HG03378 (cell line): ENCODE measurements around the gene HIVEP3.
"Not testable (repeated sequence)": the region's sequence is repeated elsewhere in the genome, so short reads cannot be mapped to it uniquely, and the experiment has no call there.

ENCODE experiments used
- ATAC-seq: cut with Tn5 transposase; IDR thresholded peaks from one replicate; pipeline ENCODE4 v1.9.1; 2021; ENCODE audit warnings: mild to moderate bottlenecking, moderate library complexity; ENCODE audit not compliant: unreplicated experiment

The HIVEP3 gene

DNA sequence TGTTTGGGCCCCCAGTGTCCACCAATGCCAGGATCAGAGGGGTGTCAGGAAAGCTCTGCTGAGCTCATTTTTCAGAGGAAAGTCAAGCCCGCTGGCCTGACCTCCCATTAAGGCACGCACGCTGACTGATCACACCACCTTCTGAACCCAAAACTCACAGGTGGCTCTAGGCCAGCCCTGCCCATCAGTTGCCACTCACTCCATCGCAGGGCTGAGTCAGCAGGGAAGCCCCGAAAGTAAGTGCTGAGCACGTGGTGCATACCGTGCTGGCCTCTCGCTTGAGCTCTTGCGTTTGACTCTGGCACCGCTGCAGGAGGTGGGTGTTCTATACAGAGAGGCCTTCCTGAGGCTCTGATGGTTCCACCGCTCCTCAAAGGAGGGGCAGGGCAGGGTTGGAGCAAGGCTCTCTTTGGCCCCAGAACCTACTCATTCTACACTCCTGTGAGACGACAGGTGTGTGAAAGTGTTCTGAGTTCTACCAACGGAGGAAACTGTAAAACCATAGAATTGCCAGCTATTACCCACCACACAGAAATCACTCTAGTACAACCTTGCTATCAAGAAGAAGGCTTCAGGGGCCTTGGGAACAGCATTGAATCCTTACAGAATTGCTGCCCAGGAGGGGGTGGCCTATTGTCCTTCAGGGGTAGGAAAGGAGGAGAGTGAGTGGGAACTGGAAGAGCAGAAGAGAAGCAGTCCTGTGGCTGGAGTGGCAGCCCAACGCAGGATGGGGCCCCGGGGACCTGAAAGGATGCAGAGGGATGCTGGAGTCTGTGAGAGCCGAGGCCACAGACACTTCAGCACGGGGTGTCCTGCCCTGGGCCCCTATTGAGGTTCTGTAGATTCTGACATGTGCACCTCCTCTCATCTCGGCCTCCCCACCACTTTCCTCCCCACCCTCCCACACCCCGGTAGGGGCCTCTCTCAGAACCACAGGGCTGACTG, 219.5 kb downstream of the HIVEP3 start:
- ATAC-seq = peak; percentile 86

DNA sequence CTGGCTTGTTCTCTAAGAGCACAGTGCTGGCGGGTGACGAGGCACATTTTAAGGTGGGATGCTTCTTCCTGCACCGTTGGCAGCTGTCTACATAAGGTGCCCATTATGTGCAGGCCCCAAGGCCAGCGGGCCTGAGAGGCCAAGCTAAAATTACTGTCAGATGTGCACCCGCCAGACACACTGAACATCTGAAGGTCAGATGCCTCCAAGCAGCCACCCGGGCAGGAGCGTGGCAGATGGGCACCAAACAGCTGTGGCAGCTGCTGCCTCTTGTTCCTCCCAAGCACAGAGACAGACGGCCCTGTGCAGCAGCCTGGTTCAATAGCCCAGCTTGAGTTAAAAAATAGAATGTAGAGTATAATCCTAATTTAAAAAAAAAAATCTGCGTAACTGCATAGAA, 222.3 kb downstream of the HIVEP3 start:
- no peak for ATAC-seq

GRCh38 chr1:41695118-41695745, 223.5 kb downstream of the HIVEP3 start:
- ATAC-seq = no peak

DNA sequence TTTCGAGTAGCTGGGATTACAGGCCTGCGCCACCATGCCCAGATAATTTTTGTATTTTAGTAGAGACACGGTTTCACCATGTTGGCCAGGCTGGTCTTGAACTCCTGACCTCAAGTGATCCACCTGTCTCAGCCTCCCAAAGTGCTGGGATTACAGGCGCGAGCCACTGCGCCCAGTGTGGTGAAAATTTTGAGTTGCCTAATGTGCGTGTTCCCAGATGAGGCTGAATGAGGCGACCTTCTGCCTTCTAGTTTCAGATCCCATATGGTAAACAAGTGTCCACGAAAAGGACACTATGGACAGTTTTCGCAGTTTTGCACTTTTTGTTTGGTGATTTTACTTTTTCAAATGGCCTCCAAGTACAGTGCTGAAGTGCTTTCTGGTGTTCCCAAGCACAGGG, 226.8 kb downstream of the HIVEP3 start:
- ATAC-seq = not testable (repeated sequence)

GRCh38 chr1:41691424-41691823, 227.3 kb downstream of the HIVEP3 start:
- no peak for ATAC-seq

DNA sequence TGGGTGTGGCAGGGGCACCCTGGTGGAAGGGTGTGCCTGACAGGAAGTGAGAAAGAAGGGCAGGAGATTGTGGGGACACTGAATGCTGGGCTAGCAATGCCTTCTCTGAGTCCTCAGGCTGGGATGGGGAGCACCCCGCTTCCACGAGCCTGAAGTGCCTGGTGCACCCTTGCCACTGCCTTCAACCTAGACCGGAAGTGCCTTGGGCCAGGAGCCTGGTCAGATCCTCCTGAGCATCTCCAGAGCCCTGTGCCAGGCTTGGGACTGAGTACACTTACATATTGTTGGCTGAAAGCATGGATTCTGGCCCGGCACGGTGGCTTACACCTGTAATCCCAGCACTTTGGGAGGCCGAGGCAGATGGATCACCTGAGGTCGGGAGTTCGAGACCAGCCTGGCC, 228.4 kb downstream of the HIVEP3 start:
- no peak for ATAC-seq

GRCh38 chr1:41689558-41689981, 229.2 kb downstream of the HIVEP3 start:
- ATAC-seq = no peak

DNA sequence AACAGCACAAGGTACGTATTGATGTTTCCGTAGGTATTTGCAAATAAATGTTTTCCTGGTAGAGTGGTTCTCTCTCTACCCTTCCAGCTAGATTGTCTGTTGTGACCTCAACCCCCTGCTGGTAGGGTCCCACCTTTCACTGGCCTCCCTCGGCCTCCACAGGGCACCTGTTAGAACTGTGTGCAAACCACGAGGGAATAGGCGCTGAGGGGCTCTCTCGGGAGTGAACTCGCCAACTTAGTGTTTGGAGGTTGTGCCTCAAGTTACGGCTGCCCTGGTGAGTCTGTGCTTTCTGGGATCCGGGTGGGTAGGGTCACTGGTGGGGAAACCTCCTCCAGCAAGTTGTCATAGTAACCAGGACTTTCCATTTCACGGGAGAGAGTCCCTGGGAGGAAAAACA, 229.6 kb downstream of the HIVEP3 start:
- ATAC-seq = no peak

GRCh38 chr1:41687007-41687406, 231.7 kb downstream of the HIVEP3 start:
- no peak for ATAC-seq

DNA sequence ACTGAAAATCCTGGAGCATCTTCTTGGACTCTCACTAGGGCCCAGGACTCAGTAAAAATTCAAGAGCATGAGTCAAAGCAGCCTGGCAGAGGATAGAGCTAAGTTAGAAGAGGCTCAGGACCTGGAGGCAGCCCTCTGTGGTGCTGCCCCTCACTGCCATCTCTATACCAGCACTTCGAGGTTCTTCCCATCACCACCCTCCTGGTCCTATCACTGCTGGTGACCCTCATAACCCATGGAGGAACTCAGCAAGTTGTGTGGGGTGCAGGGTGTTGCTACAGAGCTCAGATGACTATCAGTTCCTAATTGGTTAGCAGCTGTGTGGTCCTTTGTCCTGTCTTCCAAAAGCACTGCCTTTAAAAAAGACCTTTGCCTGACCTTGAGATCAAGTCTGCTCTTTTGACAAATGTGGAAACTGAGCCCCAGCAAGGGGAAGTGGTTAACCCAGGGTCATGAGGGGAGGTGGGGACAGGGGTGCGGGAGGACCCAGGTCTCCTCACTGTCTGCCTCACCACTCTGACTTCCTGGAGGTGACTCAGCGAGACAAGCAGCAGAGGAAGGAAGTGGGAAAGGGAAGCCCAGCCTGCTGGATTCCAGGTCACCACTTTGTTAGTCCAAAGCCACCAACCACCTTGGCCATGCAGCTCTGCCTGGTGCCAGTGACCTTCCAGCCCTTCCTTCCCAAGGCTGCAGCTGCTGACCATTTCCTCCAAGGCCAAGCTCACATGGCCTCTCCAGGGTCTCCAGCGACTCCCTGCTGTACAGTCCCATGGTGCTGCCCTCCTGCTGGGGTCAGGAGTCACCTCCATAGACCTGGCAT, 234.8 kb downstream of the HIVEP3 start:
- ATAC-seq = no peak

GRCh38 chr1:41682845-41683625, 235.7 kb downstream of the HIVEP3 start:
- ATAC-seq = no peak

DNA sequence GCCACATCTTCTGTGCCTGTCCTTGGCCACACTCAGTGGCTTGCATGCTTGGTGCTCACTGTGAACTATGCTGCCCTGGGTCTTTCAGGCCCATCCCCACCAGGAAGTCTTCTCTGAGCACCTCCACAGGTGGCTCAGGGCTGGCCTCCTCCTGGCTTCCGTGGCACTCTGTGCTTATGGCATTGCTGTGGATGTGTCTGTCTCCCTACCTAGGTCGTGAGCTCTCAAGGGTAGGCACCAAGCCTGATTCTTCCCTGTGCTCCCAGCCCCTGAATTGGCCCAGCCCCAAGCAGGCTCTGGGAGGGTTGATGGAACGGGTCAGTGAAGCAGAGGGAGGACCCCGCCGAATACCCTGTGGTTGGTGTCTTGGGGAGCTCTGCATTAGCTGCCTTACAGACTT, 236.6 kb downstream of the HIVEP3 start:
- no peak for ATAC-seq

- ATAC-seq = no peak
These were observed 237.2 kb downstream of the HIVEP3 start for GRCh38 chr1:41681331-41682098.

DNA sequence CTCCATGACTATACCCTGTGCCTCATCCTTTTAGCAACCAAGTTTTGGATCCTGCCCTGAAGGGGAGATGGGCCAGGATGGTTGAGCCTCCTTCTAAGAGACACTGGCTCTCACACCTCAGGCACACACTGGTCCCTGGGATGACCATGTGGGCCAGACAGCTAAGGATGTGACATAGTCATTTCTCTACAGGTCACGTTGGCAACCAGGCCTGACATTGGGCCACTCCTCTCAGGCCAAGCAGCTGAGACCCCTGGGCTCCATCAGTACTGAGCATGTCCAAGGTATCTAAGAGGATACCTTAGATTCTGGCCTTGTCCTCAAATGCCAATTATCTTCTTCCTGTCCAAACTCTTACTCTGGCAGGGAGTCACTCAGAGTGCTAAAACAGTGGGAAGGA, 238.7 kb downstream of the HIVEP3 start:
- ATAC-seq = no peak

GRCh38 chr1:41679531-41679930, 239.2 kb downstream of the HIVEP3 start:
- no peak for ATAC-seq

DNA sequence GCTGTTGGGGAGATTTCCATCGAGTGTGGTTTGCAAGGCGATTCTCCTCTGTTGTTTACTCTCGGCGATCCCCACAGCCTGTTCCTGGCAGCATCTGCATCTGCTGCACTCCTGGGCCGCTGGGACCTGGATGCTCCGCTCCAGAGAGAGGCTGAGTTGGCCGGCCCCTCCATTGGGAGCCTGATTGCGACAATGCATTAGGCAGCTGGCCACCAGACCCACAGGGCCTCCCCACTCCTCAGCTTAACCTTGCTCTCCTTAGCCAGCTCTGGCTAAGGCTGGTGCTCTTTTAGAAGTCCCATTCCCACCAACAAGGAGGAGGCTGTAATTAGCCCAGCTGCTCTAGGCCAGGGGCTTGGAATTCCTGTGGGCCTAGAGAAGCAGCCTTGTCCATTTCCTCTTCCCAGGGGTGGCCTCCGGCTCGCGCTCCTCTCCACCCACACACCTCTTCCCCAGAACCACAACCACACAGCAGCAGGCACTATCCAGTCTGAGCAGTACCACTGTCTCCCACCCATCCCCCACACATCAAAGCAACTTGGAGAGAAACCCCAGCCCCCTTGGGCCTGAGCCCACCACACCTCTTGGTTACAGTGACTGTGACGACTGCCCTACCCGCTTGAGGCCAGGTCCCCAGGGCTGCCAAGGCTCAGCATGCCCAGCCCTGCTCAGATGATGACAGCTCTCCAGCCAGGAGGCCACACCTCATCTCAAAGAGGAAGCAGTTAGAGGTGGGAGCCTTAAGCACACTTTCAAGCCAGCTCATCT, 240.4 kb downstream of the HIVEP3 start:
- ATAC-seq = peak; percentile 60

DNA sequence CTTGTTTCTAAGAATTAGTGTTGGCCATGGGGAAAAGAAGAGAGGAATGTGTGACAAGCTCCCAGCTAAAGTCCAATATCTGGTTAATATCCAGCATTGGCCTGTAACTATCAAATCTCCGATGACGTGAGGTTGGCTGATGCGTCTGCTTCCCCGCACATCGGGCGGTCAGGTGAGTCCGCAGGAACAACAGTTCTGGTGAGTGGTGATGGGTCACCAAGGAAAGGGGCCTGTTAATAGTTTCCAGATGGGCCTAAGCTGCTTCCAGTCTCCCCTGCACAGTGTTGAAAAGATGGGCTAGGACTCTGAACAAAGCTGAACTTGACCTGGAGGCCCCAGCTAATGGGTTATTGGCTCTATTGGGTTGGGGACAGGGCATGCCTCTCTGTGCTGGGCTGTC, 241.1 kb downstream of the HIVEP3 start:
- no peak for ATAC-seq

DNA sequence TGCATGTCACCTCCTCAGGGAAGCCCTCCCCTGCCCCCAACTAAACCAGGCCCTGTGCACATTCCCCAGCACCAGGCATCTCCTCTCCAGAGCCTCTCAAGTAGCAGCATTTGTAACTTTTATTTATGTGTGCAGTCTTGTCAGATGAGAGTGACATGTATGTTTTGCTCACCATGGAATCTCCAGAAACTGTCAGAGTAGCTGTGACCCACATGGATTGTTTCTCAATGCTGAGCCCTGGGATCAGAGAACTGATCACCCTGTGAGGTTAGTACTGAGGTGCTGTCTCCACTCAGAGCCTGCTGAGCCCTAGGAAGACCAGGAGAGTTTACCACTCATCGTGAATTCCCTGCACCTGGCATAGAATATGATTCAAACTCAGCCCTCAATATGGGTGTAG, 243.3 kb downstream of the HIVEP3 start:
- no peak for ATAC-seq

DNA sequence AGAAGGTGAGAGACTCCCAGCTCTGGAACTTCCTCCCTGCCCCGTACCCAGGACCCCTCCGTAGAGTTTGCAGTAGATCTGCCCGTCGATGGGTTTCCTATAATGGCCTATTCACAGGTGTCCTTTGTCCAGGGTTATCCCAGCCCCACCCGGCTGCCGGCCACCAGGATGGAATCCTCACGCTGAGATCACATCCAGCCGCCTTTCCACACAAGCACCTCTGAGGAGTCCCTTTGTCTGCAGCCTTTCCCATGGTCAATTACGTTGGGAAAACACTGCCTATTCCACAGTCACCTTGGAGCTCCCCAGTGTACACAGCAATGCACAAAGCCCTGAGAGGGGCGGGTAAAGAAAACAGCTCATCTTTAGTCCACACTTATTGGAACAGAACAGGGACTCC, 244.2 kb downstream of the HIVEP3 start:
- ATAC-seq = no peak
